OCI-LY3 (cell line): ENCODE data around the gene ATP11B.
"Not testable (repeated sequence)": the region's sequence is repeated elsewhere in the genome, so short reads cannot be mapped to it uniquely, and the experiment has no call there.

Experiments used
- H2AFZ ChIP-seq: fragments of 200-600, 300-600 bp; shearing (Covaris generic); 2 replicates; pipeline ENCODE4 v1.6.0; 2014; ENCODE audit warnings: antibody characterized with exemption, low read depth, low read length
- H3K27ac ChIP-seq: fragments of 200-600, 300-600 bp; sonication (generic); 2 replicates; pipeline ENCODE4 v1.5.1; 2014; ENCODE audit warnings: mild to moderate bottlenecking, low read length, moderate library complexity, mixed read lengths
- H3K27me3 ChIP-seq: fragments of 200-600, 300-600 bp; sonication (generic); 2 replicates; pipeline ENCODE4 v1.6.1; 2014; ENCODE audit warnings: low read depth, low read length, mixed read lengths
- H3K36me3 ChIP-seq: fragments of 200-600, 300-600 bp; sonication (generic); replicated peaks from 2 replicates; pipeline ENCODE3; 2014; ENCODE audit warnings: low read depth, low read length, mixed read lengths
- H3K4me1 ChIP-seq: fragments of 300-600, 200-600 bp; sonication (generic); 2 replicates; pipeline ENCODE4 v1.6.1; 2014; ENCODE audit warnings: low read length, mixed read lengths
- H3K4me2 ChIP-seq: fragments of 200-600, 300-600 bp; sonication (generic); 2 replicates; pipeline ENCODE4 v1.6.1; 2014; ENCODE audit warnings: low read length, mixed read lengths
- H3K4me3 ChIP-seq: fragments of 300-600, 200-600 bp; sonication (generic); 2 replicates; pipeline ENCODE4 v1.5.1; 2014; ENCODE audit warnings: antibody characterized with exemption, mild to moderate bottlenecking, low read length, moderate library complexity
- H3K79me2 ChIP-seq: fragments of 300-600, 200-600 bp; shearing (Covaris generic); 2 replicates; pipeline ENCODE4 v1.6.1; 2014; ENCODE audit warnings: mild to moderate bottlenecking, low read length, mixed read lengths
- H3K9ac ChIP-seq: fragments of 300-600, 200-600 bp; shearing (Covaris generic); 2 replicates; pipeline ENCODE4 v1.6.0; 2014; ENCODE audit warnings: mild to moderate bottlenecking, low read length, moderate library complexity
- H3K9me3 ChIP-seq: fragments of 200-600, 300-600 bp; shearing (Covaris generic); 2 replicates; pipeline ENCODE4 v1.6.1; 2014; ENCODE audit warnings: low read length, mixed read lengths; ENCODE audit not compliant: insufficient read depth
- H4K20me1 ChIP-seq: fragments of 200-600, 300-600 bp; sonication (generic); 2 replicates; pipeline ENCODE4 v1.6.1; 2016; ENCODE audit warnings: low read length, mixed read lengths; ENCODE audit not compliant: insufficient read depth
- CTCF ChIP-seq: fragments of 200-600, 300-600 bp; sonication (generic); IDR thresholded peaks from 2 replicates; pipeline ENCODE4 v1.5.1; 2014; ENCODE audit warnings: antibody characterized with exemption, low read length, low read depth
- EZH2phosphoT487 ChIP-seq: fragments of 200-600 bp; shearing (Covaris generic); IDR thresholded peaks from 2 replicates; pipeline ENCODE4 v1.6.1; 2018; ENCODE audit warnings: antibody characterized with exemption, mixed run types, low read depth

The ATP11B gene

DNA sequence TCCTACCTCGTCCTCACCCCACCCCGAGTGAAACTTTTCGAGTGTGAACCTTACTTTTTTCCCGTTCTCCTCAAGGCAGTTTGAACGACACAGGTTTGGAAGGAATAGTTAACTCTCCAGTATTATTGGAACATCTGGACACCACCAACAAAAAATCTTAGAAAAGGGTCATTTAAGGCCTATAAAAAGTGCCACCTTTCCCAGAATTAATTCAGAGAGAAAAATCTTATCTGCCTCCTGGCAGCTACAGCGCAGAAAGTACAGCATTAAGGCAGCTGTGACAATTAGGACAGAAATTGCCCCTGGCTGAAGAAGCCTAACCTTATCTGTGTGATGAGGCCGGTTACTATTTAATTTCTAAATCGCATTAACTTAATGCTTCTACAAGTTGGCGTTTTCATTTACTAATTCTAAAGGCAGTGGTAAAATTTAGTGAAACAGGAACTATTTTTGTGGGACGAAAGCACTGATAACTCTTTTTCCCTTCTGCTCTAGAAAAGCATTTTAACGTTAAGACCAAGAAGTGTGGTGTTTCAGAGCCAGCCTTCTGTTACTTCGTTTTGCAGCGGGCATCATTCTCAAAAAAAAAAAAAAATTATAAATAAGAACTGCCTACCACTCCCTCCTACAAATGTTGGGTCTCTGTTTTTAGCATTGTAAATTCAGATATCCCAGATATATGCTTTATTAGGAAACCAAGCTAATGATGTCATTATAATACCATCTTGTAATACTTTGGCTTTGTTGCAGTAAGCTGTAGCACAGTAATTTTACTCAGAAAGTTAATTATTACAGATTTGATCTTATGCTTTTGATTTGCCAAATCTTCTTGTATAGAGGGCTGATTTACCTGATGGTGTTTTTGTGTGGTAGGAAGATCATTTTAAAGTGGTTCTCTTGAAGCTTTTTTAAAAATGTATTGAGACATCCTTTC, 1.4 kb downstream of the ATP11B start:
- no peaks in the 10 kb centered on the region for H3K9me3 ChIP-seq
- TF ChIP-seq EZH2phosphoT487 (no peak), CTCF (no peak)
- no peaks in the 10 kb centered on the region for H3K36me3 ChIP-seq
- peak overlapping the region; percentile 87 for H3K4me2 ChIP-seq
- peaks cover 16% of the 10 kb centered on the region for H3K4me1 ChIP-seq
- H3K79me2 ChIP-seq = peaks cover 59% of the 10 kb centered on the region
- H4K20me1 ChIP-seq = peaks cover 9% of the 10 kb centered on the region; the same call in 1 of the 2 replicates
- peak overlapping the region; percentile 87 for H3K4me3 ChIP-seq
- H3K27ac ChIP-seq = peak overlapping the region; percentile 61
- peak overlapping the region; percentile 89 for H3K9ac ChIP-seq
- 0 out of 2 replicates have a peak overlapping the region, but pooled peaks have one; percentile 43 for H2AFZ ChIP-seq
- no peaks in the 10 kb centered on the region for H3K27me3 ChIP-seq

GRCh38 chr3:182795389-182795782, 2.1 kb downstream of the ATP11B start:
- peak overlapping the region; percentile 61 for H3K27ac ChIP-seq
- H3K4me1 ChIP-seq = peaks cover 14% of the 10 kb centered on the region
- peak overlapping the region; percentile 87 for H3K4me3 ChIP-seq
- H4K20me1 ChIP-seq = peaks cover 10% of the 10 kb centered on the region
- H3K79me2 ChIP-seq = peaks cover 64% of the 10 kb centered on the region
- TF ChIP-seq CTCF (no peak), EZH2phosphoT487 (no peak)
- no peaks in the 10 kb centered on the region for H3K9me3 ChIP-seq
- no peaks in the 10 kb centered on the region for H3K36me3 ChIP-seq
- H2AFZ ChIP-seq = no peak overlapping the region
- H3K9ac ChIP-seq = peak overlapping the region; percentile 89
- peak overlapping the region; percentile 87 for H3K4me2 ChIP-seq
- H3K27me3 ChIP-seq = no peaks in the 10 kb centered on the region

GRCh38 chr3:182796310-182796709, 3.0 kb downstream of the ATP11B start:
- no peak overlapping the region for H3K9ac ChIP-seq
- no peak overlapping the region for H3K27ac ChIP-seq
- peaks cover 72% of the 10 kb centered on the region for H3K79me2 ChIP-seq
- peaks cover 17% of the 10 kb centered on the region for H4K20me1 ChIP-seq
- no peak overlapping the region for H2AFZ ChIP-seq
- H3K4me2 ChIP-seq = no peak overlapping the region
- no peak overlapping the region for H3K4me3 ChIP-seq
- H3K27me3 ChIP-seq = no peaks in the 10 kb centered on the region
- no peaks in the 10 kb centered on the region for H3K9me3 ChIP-seq
- TF ChIP-seq CTCF (no peak), EZH2phosphoT487 (no peak)
- H3K4me1 ChIP-seq = peaks cover 14% of the 10 kb centered on the region
- H3K36me3 ChIP-seq = no peaks in the 10 kb centered on the region

DNA sequence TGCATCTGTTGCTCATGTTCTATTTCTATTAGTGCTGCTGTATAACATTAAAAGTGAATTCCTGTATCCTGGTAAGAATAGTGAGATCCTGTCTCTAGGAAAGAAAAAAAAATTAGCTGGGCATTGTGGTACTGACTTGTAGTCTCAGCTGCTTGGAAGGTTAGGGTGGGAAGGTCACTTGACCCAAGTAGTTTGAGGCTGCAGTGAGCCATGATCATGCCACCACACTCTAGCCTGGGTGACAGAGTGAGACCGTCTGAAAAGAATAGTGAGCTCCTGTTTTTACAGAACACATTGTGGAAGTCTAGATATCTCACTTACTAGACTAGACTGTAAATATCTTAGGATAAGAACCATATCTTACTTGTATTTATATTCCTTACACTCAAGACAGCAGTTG, 4.6 kb downstream of the ATP11B start:
- Histone ChIP-seq H3K4me3 (no peak overlapping the region), H4K20me1 (peaks cover 31% of the 10 kb centered on the region), H3K9me3 (no peaks in the 10 kb centered on the region), H3K4me1 (peaks cover 10% of the 10 kb centered on the region), H3K9ac (no peak overlapping the region), H3K36me3 (no peaks in the 10 kb centered on the region), H3K27ac (no peak overlapping the region), H3K27me3 (no peaks in the 10 kb centered on the region), H2AFZ (no peak overlapping the region), H3K4me2 (no peak overlapping the region), H3K79me2 (peaks cover 84% of the 10 kb centered on the region)
- no peak for TF ChIP-seq CTCF
- no peak for TF ChIP-seq EZH2phosphoT487

GRCh38 chr3:182799143-182799542, 5.8 kb downstream of the ATP11B start:
- not testable (repeated sequence) for H3K9me3 ChIP-seq, H3K36me3 ChIP-seq, H3K27ac ChIP-seq, H3K4me2 ChIP-seq, H3K9ac ChIP-seq, H2AFZ ChIP-seq, H3K27me3 ChIP-seq, H3K4me3 ChIP-seq
- Histone ChIP-seq H3K4me1 (peaks cover 10% of the 10 kb centered on the region), H3K79me2 (peaks cover 88% of the 10 kb centered on the region), H4K20me1 (peaks cover 41% of the 10 kb centered on the region)
